IPS-18a (cell line): ENCODE results near the gene RRP1B.
A peak's percentile ranks its signal among the peaks of the same experiment; 100 is the strongest.

Source experiments
- H3K27ac ChIP-seq: one replicate; pipeline ENCODE4 v1.5.1; 2013; ENCODE audit warnings: low read length
- H3K27me3 ChIP-seq: one replicate; pipeline ENCODE4 v1.6.1; 2013; ENCODE audit warnings: mild to moderate bottlenecking, low read length; ENCODE audit not compliant: control insufficient read depth, insufficient read depth
- H3K36me3 ChIP-seq: one replicate; pipeline ENCODE4 v1.6.1; 2013; ENCODE audit warnings: low read depth, low read length; ENCODE audit not compliant: control insufficient read depth
- H3K4me1 ChIP-seq: one replicate; pipeline ENCODE4 v1.6.1; 2013; ENCODE audit warnings: low read depth, low read length; ENCODE audit not compliant: control insufficient read depth
- H3K4me3 ChIP-seq: one replicate; pipeline ENCODE4 v1.5.1; 2013; ENCODE audit warnings: low read length
- H3K9ac ChIP-seq: one replicate; pipeline ENCODE4 v1.6.1; 2013; ENCODE audit warnings: mild to moderate bottlenecking, low read length, moderate library complexity
- H3K9me3 ChIP-seq: one replicate; pipeline ENCODE4 v1.6.1; 2013; ENCODE audit warnings: low read depth, low read length; ENCODE audit not compliant: control insufficient read depth

Gene RRP1B

GRCh38 chr21:43658088-43658741 lies 1.1 kb upstream of the RRP1B start:
- H3K4me3 ChIP-seq, result no peak overlapping the region
- H3K9ac ChIP-seq, result no peak overlapping the region
- H3K27me3 ChIP-seq, result no peaks in the 10 kb centered on the region
- no peaks in the 10 kb centered on the region for H3K4me1 ChIP-seq
- peaks cover 18% of the 10 kb centered on the region for H3K36me3 ChIP-seq
- H3K27ac ChIP-seq, result no peak overlapping the region
- no peaks in the 10 kb centered on the region for H3K9me3 ChIP-seq

GRCh38 chr21:43658769-43659135 lies 608 bp upstream of the RRP1B start:
- H3K27ac ChIP-seq, result no peak overlapping the region
- H3K4me3 ChIP-seq, result peak overlapping the region; percentile 75
- H3K27me3 ChIP-seq, result no peaks in the 10 kb centered on the region
- H3K4me1 ChIP-seq, result no peaks in the 10 kb centered on the region
- no peaks in the 10 kb centered on the region for H3K9me3 ChIP-seq
- H3K36me3 ChIP-seq, result peaks cover 20% of the 10 kb centered on the region
- H3K9ac ChIP-seq, result peak overlapping the region; percentile 86

- H3K36me3 ChIP-seq, result peaks cover 36% of the 10 kb centered on the region
- H3K9me3 ChIP-seq, result no peaks in the 10 kb centered on the region
Measured at GRCh38 chr21:43662286-43662685, 2.9 kb downstream of the RRP1B start.

GRCh38 chr21:43663033-43663432 lies 3.7 kb downstream of the RRP1B start:
- Histone ChIP-seq H3K36me3 (peaks cover 36% of the 10 kb centered on the region), H3K4me3 (no peak overlapping the region), H3K9ac (no peak overlapping the region), H3K9me3 (no peaks in the 10 kb centered on the region), H3K27ac (no peak overlapping the region), H3K27me3 (no peaks in the 10 kb centered on the region), H3K4me1 (no peaks in the 10 kb centered on the region)

More at GRCh38 chr21:43662286-43662685, 2.9 kb downstream of the RRP1B start:
- Histone ChIP-seq H3K9ac (no peak overlapping the region), H3K27ac (no peak overlapping the region), H3K4me3 (no peak overlapping the region), H3K4me1 (no peaks in the 10 kb centered on the region), H3K27me3 (no peaks in the 10 kb centered on the region)

- no peak overlapping the region for H3K27ac ChIP-seq
- no peaks in the 10 kb centered on the region for H3K27me3 ChIP-seq
- no peaks in the 10 kb centered on the region for H3K9me3 ChIP-seq
- peaks cover 36% of the 10 kb centered on the region for H3K36me3 ChIP-seq
- no peaks in the 10 kb centered on the region for H3K4me1 ChIP-seq
- no peak overlapping the region for H3K4me3 ChIP-seq
- H3K9ac ChIP-seq, result no peak overlapping the region
Measured at GRCh38 chr21:43664358-43664757, 5.0 kb downstream of the RRP1B start.

GRCh38 chr21:43665879-43666278 lies 6.5 kb downstream of the RRP1B start:
- Histone ChIP-seq H3K9ac (no peak overlapping the region), H3K4me1 (no peaks in the 10 kb centered on the region), H3K36me3 (peaks cover 48% of the 10 kb centered on the region), H3K4me3 (no peak overlapping the region), H3K9me3 (no peaks in the 10 kb centered on the region), H3K27me3 (no peaks in the 10 kb centered on the region), H3K27ac (no peak overlapping the region)

GRCh38 chr21:43667191-43667904 lies 8.0 kb downstream of the RRP1B start:
- no peak overlapping the region for H3K27ac ChIP-seq
- H3K4me3 ChIP-seq, result no peak overlapping the region
- H3K9ac ChIP-seq, result no peak overlapping the region
- H3K9me3 ChIP-seq, result no peaks in the 10 kb centered on the region
- no peaks in the 10 kb centered on the region for H3K27me3 ChIP-seq
- H3K36me3 ChIP-seq, result peaks cover 50% of the 10 kb centered on the region
- H3K4me1 ChIP-seq, result no peaks in the 10 kb centered on the region

- Histone ChIP-seq H3K27ac (no peak overlapping the region), H3K36me3 (peaks cover 39% of the 10 kb centered on the region)
Measured at GRCh38 chr21:43669828-43670605, 10.7 kb downstream of the RRP1B start.

GRCh38 chr21:43675871-43676270 lies 16.5 kb downstream of the RRP1B start:
- Histone ChIP-seq H3K36me3 (peaks cover 59% of the 10 kb centered on the region), H3K4me1 (no peaks in the 10 kb centered on the region), H3K9ac (no peak overlapping the region), H3K4me3 (no peak overlapping the region), H3K27me3 (no peaks in the 10 kb centered on the region), H3K9me3 (no peaks in the 10 kb centered on the region), H3K27ac (no peak overlapping the region)

More at GRCh38 chr21:43669828-43670605, 10.7 kb downstream of the RRP1B start:
- Histone ChIP-seq H3K4me1 (no peaks in the 10 kb centered on the region), H3K9ac (no peak overlapping the region), H3K27me3 (no peaks in the 10 kb centered on the region), H3K9me3 (no peaks in the 10 kb centered on the region), H3K4me3 (no peak overlapping the region)

GRCh38 chr21:43676391-43676790 lies 17.0 kb downstream of the RRP1B start:
- H3K4me3 ChIP-seq, result no peak overlapping the region

GRCh38 chr21:43679951-43680350 lies 20.6 kb downstream of the RRP1B start:
- Histone ChIP-seq H3K36me3 (peaks cover 67% of the 10 kb centered on the region), H3K4me1 (no peaks in the 10 kb centered on the region), H3K9ac (no peak overlapping the region), H3K27ac (no peak overlapping the region), H3K9me3 (no peaks in the 10 kb centered on the region), H3K4me3 (no peak overlapping the region), H3K27me3 (no peaks in the 10 kb centered on the region)

More at GRCh38 chr21:43676391-43676790, 17.0 kb downstream of the RRP1B start:
- Histone ChIP-seq H3K9ac (no peak overlapping the region), H3K4me1 (no peaks in the 10 kb centered on the region), H3K36me3 (peaks cover 56% of the 10 kb centered on the region), H3K9me3 (no peaks in the 10 kb centered on the region), H3K27me3 (no peaks in the 10 kb centered on the region), H3K27ac (no peak overlapping the region)
